Stimulated activated CD8-positive, alpha-beta memory T cell treated with anti-CD3 and anti-CD28 coated beads, Interleukin-4, amount 100 ng/mL, for 48 hours (primary cell): ENCODE results near the gene PITPNM2.
A peak's percentile ranks its signal among the peaks of the same experiment; 100 is the strongest.
"Not testable (repeated sequence)": the region's sequence is repeated elsewhere in the genome, so short reads cannot be mapped to it uniquely, and the experiment has no call there.

Experiments
- DNase-seq: peaks from one replicate; pipeline ENCODE4 v3.0.0-alpha.2; 2020

PITPNM2 gene

DNA sequence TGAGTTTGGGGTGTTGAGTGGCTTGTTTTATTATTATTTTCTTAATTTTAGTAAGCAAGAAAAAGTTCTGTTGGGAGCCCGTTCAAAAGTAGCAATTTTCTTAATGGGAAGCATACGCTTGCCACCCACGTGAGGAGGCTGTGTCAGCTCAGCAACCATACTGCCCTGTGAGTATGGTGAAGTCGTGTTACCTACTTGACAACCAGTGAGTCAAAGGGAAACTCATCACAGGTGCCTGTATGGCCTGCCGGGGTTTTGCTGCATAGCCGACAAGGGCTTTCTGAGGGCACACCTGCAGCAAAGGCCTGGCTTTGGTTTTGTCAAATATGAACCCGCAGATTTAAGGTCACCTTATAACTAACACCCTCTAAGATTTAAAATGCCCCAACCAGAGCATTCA is 31.1 kb downstream of the PITPNM2 start:
- DNase-seq = peak; percentile 60

GRCh38 chr12:123118497-123118896 is 32.4 kb downstream of the PITPNM2 start:
- no peak for DNase-seq

DNA sequence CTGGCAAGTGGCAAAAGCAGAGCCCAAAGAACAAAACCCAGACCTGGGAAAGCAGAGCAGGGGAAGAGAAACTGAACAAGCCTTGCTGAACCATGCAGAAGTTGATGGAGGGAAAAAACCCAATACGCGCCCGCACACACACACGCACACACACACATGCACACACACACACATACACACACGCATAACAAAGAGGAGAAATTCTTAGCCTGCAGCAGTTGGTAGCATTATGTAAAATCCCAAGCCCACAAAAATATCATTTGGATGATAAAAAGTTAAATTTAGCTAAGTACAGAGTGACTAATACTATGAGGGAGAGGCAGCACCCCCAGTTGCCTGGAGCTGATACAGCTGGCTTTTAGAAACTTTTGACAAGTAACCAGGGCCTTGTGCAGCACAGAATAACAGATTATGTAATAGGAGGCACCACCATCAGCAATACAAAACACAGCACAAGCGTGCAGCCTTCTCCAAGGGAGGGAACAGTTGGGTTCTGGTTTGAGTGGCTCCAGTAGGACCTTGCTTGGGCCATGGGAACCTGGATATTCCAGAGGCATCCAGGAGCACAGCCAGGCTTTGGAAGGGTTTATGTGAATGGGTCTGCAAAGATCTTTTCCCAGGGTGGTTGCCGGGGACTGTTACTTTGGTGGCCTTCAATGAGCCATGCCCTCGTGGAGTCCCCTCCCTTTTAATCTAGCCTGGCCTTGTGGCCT is 35.3 kb downstream of the PITPNM2 start:
- no peak for DNase-seq

DNA sequence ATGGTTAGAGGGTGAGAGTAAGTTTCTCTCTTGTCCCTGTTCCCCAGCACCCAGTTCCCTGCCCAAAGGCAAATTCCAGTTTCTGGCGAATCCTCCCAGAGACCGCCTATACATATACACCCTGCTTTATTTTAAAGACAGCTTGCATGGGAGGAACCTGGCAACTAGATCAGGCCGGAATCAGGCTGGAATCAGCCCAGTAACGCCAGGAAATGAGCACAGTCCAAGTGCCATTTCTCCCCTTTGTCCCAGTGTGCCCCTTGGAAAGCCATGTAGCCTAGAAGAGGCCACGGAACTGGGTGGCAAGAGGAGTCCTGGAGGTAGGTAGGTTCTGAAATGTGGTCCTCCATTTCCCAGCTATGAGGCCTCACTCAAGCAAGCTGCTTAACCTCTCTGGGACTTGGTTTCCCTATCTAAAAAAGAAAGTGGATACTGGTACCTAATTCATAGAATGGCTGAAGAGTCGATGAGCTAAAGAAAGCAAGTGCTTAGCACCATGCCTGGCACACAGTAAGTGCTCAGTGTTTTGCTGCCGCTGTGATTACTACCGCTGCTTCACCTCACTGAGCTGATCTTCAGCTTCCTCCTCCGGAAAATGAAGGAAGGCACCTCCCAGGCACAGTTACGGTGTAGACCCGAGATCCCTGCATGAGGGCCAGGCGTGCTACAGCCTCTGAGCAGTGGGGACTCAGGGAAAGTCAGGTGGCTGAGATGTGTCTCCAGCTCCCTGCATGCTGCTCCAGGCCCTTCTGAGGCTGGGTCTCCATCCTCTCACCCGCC is 36.4 kb downstream of the PITPNM2 start:
- DNase-seq = no peak

DNA sequence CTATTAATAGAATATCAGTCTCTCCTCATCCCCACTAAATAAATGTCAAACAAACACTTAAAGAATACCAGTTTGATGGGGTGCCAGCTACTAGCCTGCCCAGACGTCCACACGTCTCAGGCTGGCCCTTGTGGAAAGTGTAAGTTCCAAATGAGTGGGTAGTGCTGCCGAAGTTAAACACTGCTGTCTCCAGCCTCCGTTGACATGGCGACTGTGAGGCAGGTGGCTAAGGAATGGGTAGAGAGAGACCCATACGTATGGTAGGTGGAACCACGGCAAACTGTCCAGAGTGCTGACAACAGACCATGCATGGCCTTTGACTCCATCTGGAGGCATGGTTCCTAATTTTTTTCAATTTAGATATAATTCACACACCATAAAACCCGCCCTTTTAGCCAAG is 37.9 kb downstream of the PITPNM2 start:
- DNase-seq = no peak

DNA sequence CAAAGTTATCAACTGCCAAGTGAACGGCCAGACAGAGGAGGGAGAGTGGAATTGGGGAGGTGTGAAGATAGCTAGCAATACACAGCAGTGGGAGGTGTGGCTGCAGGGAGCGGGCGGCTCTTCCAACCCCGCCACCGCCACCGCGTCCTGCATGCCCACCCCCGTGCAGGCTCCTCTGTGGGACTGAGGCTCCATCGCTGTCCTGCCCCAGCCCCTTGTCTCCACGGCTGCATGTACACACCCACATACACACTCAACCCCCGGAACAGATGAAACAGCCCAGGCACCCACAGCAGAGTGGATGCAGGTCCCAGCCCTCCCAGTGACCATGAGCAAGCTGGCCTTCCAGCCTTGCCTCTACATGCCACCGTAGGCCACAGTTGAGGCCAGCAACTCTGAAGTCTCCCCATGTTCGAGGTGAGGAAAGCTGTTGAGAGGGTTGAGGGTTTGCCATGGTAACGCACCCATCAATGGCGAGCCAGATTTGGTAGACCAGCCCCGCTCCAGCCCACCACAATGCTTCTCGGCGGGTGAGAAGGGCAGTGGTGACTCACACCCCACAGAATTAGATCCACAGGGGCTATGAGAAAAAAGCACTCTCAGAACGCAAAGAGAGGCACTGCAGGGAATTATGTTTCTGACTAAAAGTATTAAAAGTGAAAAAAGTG is 39.3 kb downstream of the PITPNM2 start:
- DNase-seq = peak; percentile 42

- no peak for DNase-seq
These were observed 41.5 kb downstream of the PITPNM2 start for GRCh38 chr12:123109319-123109772.

GRCh38 chr12:123108682-123109066 is 42.2 kb downstream of the PITPNM2 start:
- no peak for DNase-seq

- no peak for DNase-seq
These were observed 42.8 kb downstream of the PITPNM2 start for GRCh38 chr12:123107926-123108681.

GRCh38 chr12:123106640-123107359 is 44.1 kb downstream of the PITPNM2 start:
- DNase-seq = peak; percentile 70

- no peak for DNase-seq
These were observed 45.6 kb downstream of the PITPNM2 start for GRCh38 chr12:123105211-123105826.

DNA sequence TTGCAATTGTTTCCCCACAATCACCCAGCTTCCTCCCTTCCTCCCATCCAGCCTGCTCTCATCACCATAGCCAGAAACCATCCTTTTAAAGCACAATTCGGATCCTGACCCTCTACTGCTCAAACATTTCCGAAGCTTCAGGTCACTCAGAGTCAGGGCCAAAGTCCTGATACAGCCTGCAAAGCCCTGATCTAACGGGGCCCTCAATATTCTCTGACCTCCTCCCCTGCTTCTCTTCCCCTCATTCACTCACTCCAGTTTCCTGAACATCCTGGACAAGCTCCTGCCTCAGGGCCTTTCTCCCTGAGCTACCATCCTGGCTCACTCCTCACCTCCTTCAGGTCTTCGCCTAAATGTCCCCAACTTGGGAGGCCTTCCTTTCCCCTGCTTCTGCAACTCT is 46.1 kb downstream of the PITPNM2 start:
- no peak for DNase-seq

DNA sequence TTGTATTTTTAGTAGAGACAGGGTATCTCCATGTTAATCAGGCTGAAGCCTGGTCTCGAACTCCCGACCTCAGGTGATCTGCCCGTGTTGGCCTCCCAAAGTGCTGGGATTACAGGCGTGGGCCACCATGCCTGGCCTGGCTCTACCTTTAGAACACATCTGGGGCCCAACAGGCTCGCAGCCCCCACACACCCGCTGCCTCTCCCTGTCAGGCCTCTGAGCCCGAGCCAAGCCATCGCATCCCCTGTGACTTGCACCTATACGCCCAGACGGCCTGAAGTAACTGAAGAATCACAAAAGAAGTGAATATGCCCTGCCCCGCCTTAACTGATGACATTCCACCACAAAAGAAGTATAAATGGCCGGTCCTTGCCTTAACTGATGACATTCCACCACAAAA is 46.8 kb downstream of the PITPNM2 start:
- not testable (repeated sequence) for DNase-seq

DNA sequence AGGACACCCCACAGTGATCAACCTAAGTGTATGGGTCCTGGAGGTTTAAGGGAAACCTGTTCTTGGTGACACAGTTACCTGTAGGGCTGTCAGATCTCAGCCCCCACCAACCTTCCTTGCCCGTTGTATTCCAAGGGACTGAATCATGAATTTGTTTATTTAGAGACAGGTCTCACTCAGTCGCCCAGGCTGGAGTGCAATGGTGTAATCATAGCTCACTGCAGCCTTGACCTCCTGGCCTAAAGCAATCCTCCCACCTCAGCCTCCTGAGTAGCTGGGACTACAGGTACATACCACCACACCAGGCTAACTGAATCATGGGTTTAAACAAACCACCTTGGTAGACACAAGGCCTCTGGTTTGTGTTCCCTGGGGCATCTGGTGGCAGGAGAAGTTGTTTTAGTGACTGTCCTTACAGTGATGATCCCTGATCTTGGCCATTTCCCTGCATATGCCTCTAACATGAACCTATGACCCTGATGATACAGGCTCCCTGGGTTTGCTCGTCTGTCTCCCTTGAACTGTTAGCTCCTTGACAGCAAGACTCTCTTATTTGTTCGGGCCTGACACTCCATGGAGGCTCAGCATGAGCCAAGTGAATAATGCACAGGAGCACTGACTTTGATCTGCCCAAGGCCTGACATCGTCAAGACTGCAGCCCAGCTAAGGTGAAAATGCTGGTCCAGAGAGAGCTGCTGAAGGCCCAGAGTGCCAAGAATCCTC is 47.9 kb downstream of the PITPNM2 start:
- DNase-seq = no peak

- no peak for DNase-seq
These were observed 48.5 kb downstream of the PITPNM2 start for GRCh38 chr12:123102366-123102765.

DNA sequence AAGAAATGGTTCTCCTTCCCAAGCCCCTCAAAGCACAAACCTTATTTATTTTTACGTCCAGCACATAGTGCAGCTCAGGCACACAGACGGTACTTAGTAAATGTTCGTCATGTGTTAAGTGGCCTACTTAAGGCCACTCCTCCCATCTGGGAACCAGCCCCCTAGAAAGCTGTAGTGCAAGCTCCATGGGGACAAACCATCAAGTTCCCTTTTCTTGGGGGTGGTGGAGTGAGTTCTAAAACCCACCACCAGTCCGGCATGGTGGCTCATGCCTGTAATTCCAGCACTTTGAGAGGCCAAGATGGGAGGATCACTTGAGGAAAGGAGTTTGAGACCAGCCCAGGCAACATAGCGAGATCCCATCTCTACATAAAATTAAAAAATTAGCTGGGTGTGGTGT is 49.4 kb downstream of the PITPNM2 start:
- no peak for DNase-seq
